Muscle of leg (tissue), 11 donors: ENCODE measurements around the gene DDB1. TPM values are rescaled to one million over a fixed set of nuclear protein-coding genes. Genes with fewer than 3 reads are reported as not detected.

Source experiments
- DNase-seq: peaks from one replicate; pipeline ENCODE4 v3.0.0; 2013
- H3K27ac ChIP-seq: one replicate; pipeline ENCODE4 v1.5.1; 2013; ENCODE audit warnings: mild to moderate bottlenecking, low read length, control low read depth
- H3K27me3 ChIP-seq: one replicate; pipeline ENCODE4 v1.6.1; 2013; ENCODE audit warnings: low read length; ENCODE audit not compliant: control insufficient read depth, insufficient read depth
- H3K36me3 ChIP-seq: one replicate; pipeline ENCODE4 v1.6.1; 2013; ENCODE audit warnings: low read length; ENCODE audit not compliant: control insufficient read depth, insufficient read depth
- H3K4me1 ChIP-seq: one replicate; pipeline ENCODE4 v1.6.1; 2013; ENCODE audit warnings: low read length; ENCODE audit not compliant: control insufficient read depth, insufficient read depth
- H3K4me3 ChIP-seq: one replicate; pipeline ENCODE4 v1.5.1; 2013; ENCODE audit warnings: low read length, control low read depth
- H3K9me3 ChIP-seq: replicated peaks from 2 replicates; pipeline ENCODE4 v1.6.1; 2013; ENCODE audit warnings: low read depth, low read length; ENCODE audit not compliant: control insufficient read depth
- WGBS: methylation state at CpG from one replicate; pipeline ENCODE4 v1.1.5; 2013; ENCODE audit warnings: missing lambda C conversion rate; ENCODE audit not compliant: insufficient coverage; 5-methylcytosine and 5-hydroxymethylcytosine counted together
- polyA plus RNA-seq, 8 donors: library from polyadenylated mRNA; unstranded; fragments of 120-200 nt; gene quantifications; one replicate each; pipeline versions ENCODE4 v1.2.1 to v1.2.3, GENCODE V29; 2013; ENCODE audit warnings: inconsistent platforms in 1 of 8, low replicate concordance in 1 of 8; ENCODE audit not compliant: insufficient read length in 8 of 8, insufficient read depth in 1 of 8
- total RNA-seq: library from RNA; stranded (reverse); fragments of 120-200 nt; gene quantifications from one replicate; pipeline ENCODE4 v1.2.4, GENCODE V29; 2013

Gene DDB1
- total and polyA plus RNA-seq, 9 donors = 174 to 240 (median 217) TPM

DNA sequence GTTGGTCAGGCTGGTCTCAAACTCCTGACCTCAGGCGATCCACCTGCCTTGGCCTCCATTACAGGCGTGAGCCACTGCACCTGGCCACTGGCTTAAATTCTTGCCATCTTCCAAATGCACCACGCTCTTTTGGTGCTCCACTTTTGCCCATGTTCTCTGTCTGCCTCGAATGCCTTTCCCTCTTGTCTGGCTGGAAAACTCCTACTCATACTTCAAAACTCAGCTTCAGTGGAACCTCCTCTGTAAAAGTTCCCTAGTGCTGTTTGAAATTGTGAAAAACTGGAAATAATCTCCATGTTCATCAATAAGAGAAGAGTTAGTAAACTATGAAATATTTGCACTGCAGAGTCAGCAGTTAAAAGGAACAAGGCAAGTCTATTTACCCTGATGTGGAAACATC is 49.3 kb downstream of the DDB1 start:
- no peaks in the 10 kb centered on the region for H3K4me1 ChIP-seq
- H3K4me3 ChIP-seq = no peak overlapping the region
- no peak overlapping the region for H3K27ac ChIP-seq
- H3K9me3 ChIP-seq = no peaks in the 10 kb centered on the region
- peaks cover 16% of the 10 kb centered on the region for H3K36me3 ChIP-seq
- no peaks in the 10 kb centered on the region for H3K27me3 ChIP-seq
- 94% methylated on average over 3 of the region's 4 CpGs for WGBS
- DNase-seq = no peak

DNA sequence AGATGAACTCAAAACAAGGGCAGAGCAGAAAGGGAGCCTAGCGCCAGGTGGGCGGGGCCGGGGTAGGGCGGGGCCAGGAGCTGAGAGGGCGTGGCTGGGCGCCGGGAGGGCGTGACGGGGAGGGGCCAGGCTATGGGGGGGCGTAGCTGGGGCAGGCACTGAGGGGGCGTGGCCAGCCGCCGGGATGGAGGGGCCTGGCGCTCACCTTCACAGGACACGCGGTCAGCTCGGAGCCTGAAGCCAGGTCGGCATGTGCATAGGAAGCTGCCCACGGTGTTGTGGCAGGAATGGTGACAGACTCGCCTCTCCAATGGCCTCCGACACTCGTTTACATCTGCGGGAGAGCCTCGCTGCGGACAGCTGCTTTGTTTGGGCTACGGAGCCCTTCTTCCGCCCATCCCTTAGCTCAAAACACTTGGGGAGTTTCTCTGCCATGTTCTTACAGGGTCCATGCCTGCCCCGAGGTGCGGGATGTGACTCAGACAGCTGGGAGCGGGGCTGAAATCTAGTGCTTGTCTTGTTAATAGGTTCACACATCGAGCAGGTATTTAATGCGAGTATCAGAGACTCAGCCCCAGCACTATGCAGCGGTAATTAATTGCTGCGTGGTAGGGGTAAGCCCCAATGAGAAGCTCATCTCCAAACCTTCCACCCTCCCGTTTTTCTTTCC is 51.2 kb downstream of the DDB1 start:
- Histone ChIP-seq H3K4me1 (no peaks in the 10 kb centered on the region), H3K4me3 (no peak overlapping the region), H3K36me3 (peaks cover 25% of the 10 kb centered on the region), H3K9me3 (no peaks in the 10 kb centered on the region), H3K27ac (no peak overlapping the region), H3K27me3 (no peaks in the 10 kb centered on the region)
- DNase-seq = no peak
- 39% methylated on average over 33 of the region's 35 CpGs for WGBS

DNA sequence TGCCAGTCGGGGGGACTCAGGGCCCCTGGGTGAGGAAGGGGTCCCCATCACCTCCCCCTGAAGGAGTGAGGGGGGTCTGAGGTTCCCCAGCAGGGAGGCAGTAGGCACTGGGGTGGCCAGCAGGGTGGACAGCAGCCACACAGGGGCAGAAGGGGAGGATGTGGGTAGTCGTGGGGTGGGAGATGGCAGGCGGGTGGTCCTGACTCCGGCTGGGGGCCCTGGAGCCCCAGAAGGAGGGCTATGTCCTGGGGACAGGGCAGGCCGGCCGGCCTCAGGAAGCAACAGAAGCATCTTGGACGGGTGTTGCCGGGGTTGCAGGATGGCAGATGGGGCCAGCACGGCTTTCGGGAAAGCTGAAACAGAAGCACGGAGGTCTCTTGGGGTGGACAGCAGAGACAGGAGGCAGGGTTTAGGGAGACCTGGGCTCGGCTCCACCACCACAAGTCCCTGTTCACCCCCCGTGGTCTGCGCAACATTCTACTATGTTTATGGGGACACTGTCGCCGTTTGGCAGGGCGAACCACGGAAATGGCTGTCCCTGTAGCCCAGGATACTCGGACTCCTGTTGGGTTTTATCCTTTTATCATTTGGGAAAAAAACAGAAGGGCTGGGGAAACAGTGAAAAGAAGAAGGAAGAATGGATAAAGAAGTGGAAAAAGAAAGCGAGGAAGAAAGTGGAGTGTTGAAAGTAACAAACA is 51.9 kb downstream of the DDB1 start:
- no peak for DNase-seq
- Histone ChIP-seq H3K27ac (no peak overlapping the region), H3K4me1 (no peaks in the 10 kb centered on the region), H3K9me3 (no peaks in the 10 kb centered on the region), H3K36me3 (peaks cover 23% of the 10 kb centered on the region), H3K27me3 (no peaks in the 10 kb centered on the region), H3K4me3 (no peak overlapping the region)
- 82% methylated on average over 15 of the region's 20 CpGs for WGBS

DNA sequence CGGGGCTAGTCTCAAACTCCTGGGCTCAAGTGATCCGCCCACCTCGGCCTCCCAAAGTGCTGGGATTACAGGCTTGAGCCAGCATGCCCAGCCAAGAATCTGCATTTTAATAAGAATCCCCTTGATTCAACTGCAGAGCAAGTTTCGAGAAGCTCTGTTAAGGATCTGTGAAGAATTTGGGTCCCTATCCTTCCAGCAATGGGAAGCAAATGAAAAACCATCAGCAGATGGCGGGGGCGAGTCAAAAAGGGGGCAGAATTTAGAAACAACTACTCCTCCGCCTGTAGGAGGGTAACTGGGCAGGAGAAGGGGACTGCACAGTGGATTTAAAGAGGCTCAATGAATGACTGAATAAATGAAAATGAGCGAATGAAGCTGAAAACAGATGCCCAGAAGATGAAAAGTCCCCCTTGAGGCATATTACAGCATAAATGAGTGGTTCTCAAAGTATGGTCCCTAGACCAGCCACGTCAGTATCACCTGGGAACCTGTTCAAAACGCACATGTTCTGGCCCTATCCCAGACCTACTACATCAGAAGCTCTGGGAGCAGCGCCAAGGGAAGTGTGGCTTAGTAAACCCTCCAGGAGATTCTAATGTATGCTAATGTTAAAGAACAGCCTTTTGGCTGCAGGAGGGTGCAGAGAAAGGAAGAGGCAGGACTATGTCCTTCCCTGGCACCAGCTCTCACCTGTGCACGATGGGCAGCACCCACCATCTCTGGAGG is 52.8 kb downstream of the DDB1 start:
- Histone ChIP-seq H3K36me3 (peaks cover 22% of the 10 kb centered on the region), H3K27me3 (no peaks in the 10 kb centered on the region), H3K9me3 (no peaks in the 10 kb centered on the region), H3K4me1 (no peaks in the 10 kb centered on the region), H3K27ac (no peak overlapping the region), H3K4me3 (no peak overlapping the region)
- WGBS = 50% methylated on average over 5 of the region's 12 CpGs
- DNase-seq = no peak

DNA sequence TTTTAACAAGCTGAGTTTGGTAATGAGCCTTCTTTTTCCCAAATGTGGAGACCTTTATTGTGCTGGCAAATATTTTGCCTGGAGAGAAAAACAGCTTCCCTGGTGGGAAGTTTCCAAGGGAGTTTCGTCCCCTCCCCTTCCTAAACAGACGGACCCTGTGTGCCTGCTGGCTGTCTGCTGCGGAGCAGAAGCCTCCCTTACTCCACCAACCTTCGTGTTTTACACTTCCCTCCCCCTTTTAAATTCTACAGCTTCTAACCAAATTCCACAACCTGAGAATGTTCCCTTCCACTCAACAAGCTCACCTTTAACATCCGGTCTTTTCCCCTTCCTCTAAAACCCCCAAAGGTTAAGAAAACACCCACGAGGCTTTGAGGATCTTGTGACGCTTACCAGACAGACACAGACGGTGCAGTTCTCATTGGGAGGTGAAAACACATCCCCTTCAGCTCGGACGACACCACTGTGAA is 54.9 kb downstream of the DDB1 start:
- 36% methylated on average over 6 of the region's 10 CpGs for WGBS
- no peaks in the 10 kb centered on the region for H3K27me3 ChIP-seq
- H3K27ac ChIP-seq = no peak overlapping the region
- no peaks in the 10 kb centered on the region for H3K9me3 ChIP-seq
- H3K4me1 ChIP-seq = peaks cover 2% of the 10 kb centered on the region
- H3K36me3 ChIP-seq = peaks cover 21% of the 10 kb centered on the region
- no peak for DNase-seq
- no peak overlapping the region for H3K4me3 ChIP-seq

DNA sequence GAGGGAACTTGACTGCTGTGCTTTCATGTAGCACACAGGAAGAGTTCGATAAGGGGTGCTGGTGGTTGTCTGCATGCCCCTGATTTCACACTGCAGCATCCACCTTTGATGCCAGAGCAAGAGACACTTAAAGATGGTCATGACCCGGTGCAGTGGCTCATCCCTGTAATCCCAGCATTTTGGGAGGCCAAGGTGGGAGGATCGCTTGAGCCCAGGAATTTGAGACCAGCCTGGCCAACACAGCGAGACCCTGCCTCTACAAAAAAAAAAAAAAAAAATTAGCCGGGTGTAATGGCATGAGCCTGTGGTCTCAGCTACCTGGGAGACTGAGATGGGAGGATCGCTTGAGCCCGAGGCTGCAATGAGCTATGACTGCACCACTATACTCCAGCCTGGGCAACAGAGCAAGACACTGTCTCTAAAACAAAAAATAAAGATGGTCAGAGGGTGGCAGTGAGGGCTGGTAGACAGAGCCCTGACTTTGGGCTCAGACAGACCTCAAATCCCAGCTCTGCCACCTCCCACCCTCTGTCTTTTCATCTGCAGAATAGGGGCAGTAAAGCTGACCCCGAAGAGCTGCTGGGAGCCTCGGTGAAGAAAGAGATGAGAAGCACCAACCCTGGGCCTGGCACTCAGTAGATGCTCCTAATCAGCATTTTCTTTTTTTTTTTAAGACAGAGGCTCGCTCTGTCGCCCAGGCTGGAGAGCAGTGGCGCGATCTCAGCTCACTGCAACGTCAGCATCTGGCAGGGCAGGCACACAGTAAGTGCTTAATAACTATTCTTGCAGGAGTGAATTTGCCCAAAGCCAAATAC is 55.5 kb downstream of the DDB1 start:
- H3K27ac ChIP-seq = no peak overlapping the region
- H3K4me3 ChIP-seq = no peak overlapping the region
- H3K4me1 ChIP-seq = peaks cover 3% of the 10 kb centered on the region
- no peak for DNase-seq
- no peaks in the 10 kb centered on the region for H3K27me3 ChIP-seq
- H3K9me3 ChIP-seq = no peaks in the 10 kb centered on the region
- WGBS = 68% methylated on average over 9 of the region's 14 CpGs
- peaks cover 21% of the 10 kb centered on the region for H3K36me3 ChIP-seq

DNA sequence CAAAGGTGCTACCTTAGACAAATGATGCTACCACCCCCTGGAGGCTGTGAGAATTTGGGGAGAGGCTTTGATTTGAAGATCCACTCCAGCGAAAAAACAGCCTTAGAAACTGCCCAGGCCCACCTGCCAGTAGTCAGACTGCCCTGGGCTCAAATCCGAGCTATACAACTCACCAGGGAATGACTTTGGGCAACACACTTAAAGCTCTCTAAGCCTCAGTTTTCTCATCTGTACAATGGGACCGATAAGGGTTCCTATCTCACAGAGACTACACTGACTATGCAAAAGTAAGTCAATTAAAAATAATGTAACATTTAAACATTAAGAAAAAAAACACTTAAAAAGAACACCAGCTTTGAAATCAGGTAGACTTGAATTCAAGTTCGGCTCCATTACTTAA is 57.7 kb downstream of the DDB1 start:
- no peak overlapping the region for H3K4me3 ChIP-seq
- no peak overlapping the region for H3K27ac ChIP-seq
- H3K36me3 ChIP-seq = peaks cover 12% of the 10 kb centered on the region
- DNase-seq = no peak
- 83% methylated on average over 1 of the region's 4 CpGs for WGBS
- H3K4me1 ChIP-seq = peaks cover 3% of the 10 kb centered on the region
- no peaks in the 10 kb centered on the region for H3K27me3 ChIP-seq
- H3K9me3 ChIP-seq = no peaks in the 10 kb centered on the region

DNA sequence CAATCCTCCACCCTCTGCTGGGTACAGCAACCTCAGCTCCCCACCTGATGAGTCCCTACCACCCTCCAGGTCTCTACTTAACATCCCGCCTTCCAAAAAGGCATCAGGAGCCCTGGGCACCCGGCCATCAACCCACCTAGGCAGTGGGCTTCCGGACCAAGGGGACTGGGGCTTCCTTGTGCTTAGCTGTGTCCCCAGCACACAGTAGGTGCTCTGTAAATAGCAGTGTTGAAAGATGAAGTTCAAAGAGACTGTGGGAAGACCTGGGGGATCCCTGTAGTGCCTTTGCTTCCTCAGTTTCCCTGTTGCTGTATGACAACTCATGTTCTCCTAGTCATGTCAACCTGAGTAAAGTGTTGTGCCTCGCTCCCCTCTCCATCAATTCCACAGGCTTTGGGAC is 58.8 kb downstream of the DDB1 start:
- no peak overlapping the region for H3K4me3 ChIP-seq
- H3K4me1 ChIP-seq = peaks cover 3% of the 10 kb centered on the region
- H3K36me3 ChIP-seq = peaks cover 15% of the 10 kb centered on the region
- no peaks in the 10 kb centered on the region for H3K9me3 ChIP-seq
- no peak for DNase-seq
- WGBS = 100% methylated on average over 3 of the region's 4 CpGs
- H3K27ac ChIP-seq = no peak overlapping the region
- no peaks in the 10 kb centered on the region for H3K27me3 ChIP-seq

DNA sequence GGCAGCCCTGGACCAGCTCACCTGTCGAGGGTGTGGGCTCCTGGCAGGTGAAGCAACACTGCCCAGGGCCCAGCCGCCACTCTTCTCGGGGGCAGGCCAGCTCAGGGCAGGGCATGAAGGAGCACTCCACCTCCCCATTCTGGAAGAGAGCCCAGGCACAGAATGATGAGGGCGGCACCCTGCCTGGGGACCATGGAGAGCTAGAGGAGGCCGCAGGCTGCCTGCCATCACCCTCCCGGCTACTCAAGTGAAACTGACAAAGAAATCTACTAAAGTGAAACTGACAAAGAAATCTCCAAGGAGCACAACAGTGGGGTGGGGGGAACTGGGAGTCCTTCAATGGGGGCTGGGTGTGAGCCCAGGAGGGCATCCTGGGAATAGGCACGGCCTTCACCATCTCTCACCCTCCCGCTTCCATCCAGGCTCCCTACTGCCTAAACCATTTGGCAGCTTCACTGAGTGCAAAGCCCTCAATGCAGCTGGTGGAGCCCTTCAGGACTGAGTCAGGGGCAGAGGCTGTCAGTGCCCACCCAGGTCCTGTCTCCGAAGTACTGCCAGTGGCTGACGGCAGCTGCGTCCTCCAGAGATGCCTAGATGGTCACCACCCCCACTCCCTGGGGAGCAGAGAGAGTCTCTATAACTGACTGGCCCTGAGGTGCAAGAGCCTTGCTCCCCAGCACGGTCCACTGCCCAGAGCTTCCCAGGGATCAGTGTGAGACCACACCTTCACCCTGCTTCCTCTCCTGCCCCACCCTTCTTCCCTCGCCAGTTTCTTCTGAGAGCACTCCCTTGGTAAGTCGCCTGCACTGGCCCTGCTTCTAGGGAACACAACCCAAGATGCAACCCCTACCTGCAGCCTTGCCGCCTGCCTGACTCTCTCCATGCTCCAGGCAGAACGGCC is 59.5 kb downstream of the DDB1 start:
- H3K4me1 ChIP-seq = peaks cover 3% of the 10 kb centered on the region
- no peak overlapping the region for H3K4me3 ChIP-seq
- no peak for DNase-seq
- WGBS = 75% methylated on average over 10 of the region's 16 CpGs
- H3K27me3 ChIP-seq = no peaks in the 10 kb centered on the region
- H3K9me3 ChIP-seq = no peaks in the 10 kb centered on the region
- H3K36me3 ChIP-seq = peaks cover 21% of the 10 kb centered on the region
- H3K27ac ChIP-seq = no peak overlapping the region
